SK-N-SH treated with all-trans-retinoic acid at 6 μM for 48 hours (cell line): ENCODE data around the gene ZNF496.

Experiments used
- ATAC-seq: fragments of 200-7000 bp; cut with Tn5 transposase; 3 replicates; pipeline ENCODE4 v1.9.1; 2020; ENCODE audit warnings: mild to moderate bottlenecking, moderate library complexity
- ARNTL ChIP-seq: fragments of 450-650 bp; formaldehyde crosslinking; IDR thresholded peaks from 2 replicates; pipeline ENCODE4 v1.5.0; 2020; ENCODE audit warnings: low read depth, mild to moderate bottlenecking, moderate library complexity, borderline replicate concordance
- BACH2 ChIP-seq: fragments of 250-450 bp; sonication (Bioruptor Pico); IDR thresholded peaks from 2 replicates; pipeline ENCODE4 v1.9.0; 2021; ENCODE audit warnings: mild to moderate bottlenecking, borderline replicate concordance
- CSDC2 ChIP-seq: fragments of 250-450 bp; sonication (Bioruptor Pico); IDR thresholded peaks from 2 replicates; pipeline ENCODE4 v1.5.0; 2020; ENCODE audit warnings: mild to moderate bottlenecking, moderate library complexity
- ESRRG ChIP-seq: fragments of 250-450 bp; sonication (Bioruptor Pico); IDR thresholded peaks from 2 replicates; pipeline ENCODE4 v1.6.1; 2021; ENCODE audit warnings: mild to moderate bottlenecking
- GLIS3 ChIP-seq: fragments of 250-450 bp; sonication (Bioruptor Pico); IDR thresholded peaks from 2 replicates; pipeline ENCODE4 v1.5.0; 2020; ENCODE audit warnings: mild to moderate bottlenecking, moderate library complexity
- ISL1 ChIP-seq: fragments of 250-450 bp; sonication (Bioruptor Pico); IDR thresholded peaks from 2 replicates; pipeline ENCODE4 v2.1.2; 2022; ENCODE audit warnings: mild to moderate bottlenecking, moderate library complexity
- OSR1 ChIP-seq: fragments of 250-450 bp; sonication (Bioruptor Pico); IDR thresholded peaks from 2 replicates; pipeline ENCODE4 v1.8.0; 2022; ENCODE audit warnings: moderate library complexity, mild to moderate bottlenecking, inconsistent platforms
- PPARA ChIP-seq: fragments of 250-450 bp; sonication (Bioruptor Pico); IDR thresholded peaks from 2 replicates; pipeline ENCODE4 v1.5.0; 2020; ENCODE audit warnings: mild to moderate bottlenecking, borderline replicate concordance
- SNAI2 ChIP-seq: fragments of 250-450 bp; sonication (Bioruptor Pico); IDR thresholded peaks from 2 replicates; pipeline ENCODE4 v1.5.0; 2020; ENCODE audit warnings: mild to moderate bottlenecking, moderate library complexity
- TCF4 ChIP-seq: fragments of 250-450 bp; sonication (Bioruptor Pico); IDR thresholded peaks from 2 replicates; pipeline ENCODE4 v1.8.0; 2021; ENCODE audit warnings: mild to moderate bottlenecking, moderate library complexity, borderline replicate concordance
- TOX ChIP-seq: fragments of 250-450 bp; sonication (Bioruptor Pico); IDR thresholded peaks from 2 replicates; pipeline ENCODE4 v1.8.0; 2021; ENCODE audit warnings: mild to moderate bottlenecking, moderate library complexity, borderline replicate concordance
- ZC3H10 ChIP-seq: fragments of 250-450 bp; sonication (Bioruptor Pico); IDR thresholded peaks from 2 replicates; pipeline ENCODE4 v1.5.1; 2021; ENCODE audit warnings: mild to moderate bottlenecking, moderate library complexity
- ZFP3 ChIP-seq: fragments of 250-450 bp; sonication (Bioruptor Pico); IDR thresholded peaks from 2 replicates; pipeline ENCODE4 v1.5.0; 2020; ENCODE audit warnings: mild to moderate bottlenecking, moderate library complexity
- ZFP30 ChIP-seq: fragments of 450-650 bp; formaldehyde crosslinking; IDR thresholded peaks from 2 replicates; pipeline ENCODE4 v1.5.0; 2022; ENCODE audit warnings: mild to moderate bottlenecking, moderate library complexity
- ZNF565 ChIP-seq: fragments of 450-650 bp; formaldehyde crosslinking; conservative IDR thresholded peaks from 2 replicates; pipeline ENCODE4 v1.5.0; 2020; ENCODE audit warnings: low read depth, mild to moderate bottlenecking, moderate library complexity
- ZNF70 ChIP-seq: fragments of 450-650 bp; formaldehyde crosslinking; IDR thresholded peaks from 2 replicates; pipeline ENCODE4 v1.5.0; 2020; ENCODE audit warnings: mild to moderate bottlenecking, moderate library complexity
- ZNF8 ChIP-seq: fragments of 450-650 bp; formaldehyde crosslinking; IDR thresholded peaks from 2 replicates; pipeline ENCODE4 v1.5.0; 2020; ENCODE audit warnings: mild to moderate bottlenecking, moderate library complexity
- TF ChIP-seq, protein P1 (sequence below): fragments of 250-450 bp; sonication (Bioruptor Pico); IDR thresholded peaks from 2 replicates; pipeline ENCODE4 v1.8.0; 2021; ENCODE audit warnings: low read depth, mild to moderate bottlenecking, moderate library complexity, borderline replicate concordance
- TF ChIP-seq, protein P2 (sequence below): fragments of 250-450 bp; sonication (Bioruptor Pico); IDR thresholded peaks from 2 replicates; pipeline ENCODE4 v1.8.0; 2020; ENCODE audit warnings: mild to moderate bottlenecking, moderate library complexity, borderline replicate concordance
- TF ChIP-seq, protein P3 (sequence below): fragments of 250-450 bp; sonication (Bioruptor Pico); IDR thresholded peaks from 2 replicates; pipeline ENCODE4 v1.5.0; 2020; ENCODE audit warnings: mild to moderate bottlenecking, moderate library complexity
- TF ChIP-seq, protein P4 (sequence below): fragments of 250-450 bp; sonication (Bioruptor Pico); IDR thresholded peaks from 2 replicates; pipeline ENCODE4 v1.5.1; 2021; ENCODE audit warnings: mild to moderate bottlenecking, moderate library complexity
- TF ChIP-seq, protein P5 (sequence below): fragments of 250-450 bp; sonication (Bioruptor Pico); IDR thresholded peaks from 2 replicates; pipeline ENCODE4 v1.5.1; 2020; ENCODE audit warnings: low read depth, mild to moderate bottlenecking, moderate library complexity

The ZNF496 gene

DNA sequence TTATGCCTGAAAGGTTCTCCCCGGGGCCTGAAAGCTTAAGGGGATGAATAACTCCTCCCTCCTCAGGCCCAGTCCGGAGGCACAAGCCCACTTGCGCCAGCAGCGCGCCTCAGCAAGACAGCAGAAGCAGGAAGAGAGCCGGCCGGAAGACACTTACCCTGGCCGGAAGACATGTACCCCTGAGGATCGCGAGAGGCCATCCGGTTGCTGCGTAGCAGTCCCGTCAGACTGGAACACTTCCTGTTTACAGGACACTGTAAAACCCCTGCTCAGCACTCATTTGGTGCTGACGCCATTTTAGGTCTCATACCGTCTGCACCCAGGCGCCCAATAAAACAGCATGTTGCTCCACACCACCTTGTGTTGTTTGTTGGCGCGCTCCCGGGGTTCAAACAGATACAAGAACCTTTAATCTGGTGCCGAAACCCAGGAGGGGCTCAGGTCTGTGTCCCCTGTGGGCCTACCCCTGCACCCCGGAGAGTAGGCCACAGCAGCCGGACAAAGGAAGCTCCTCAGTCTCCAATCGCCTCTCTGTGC lies 45.5 kb downstream of the ZNF496 start (continued):
- TF ChIP-seq ZNF565 (CRISPR knock-in tag) = no peak
- no peak for TF ChIP-seq ZC3H10 (CRISPR knock-in tag)
- TF ChIP-seq, protein P1, sequence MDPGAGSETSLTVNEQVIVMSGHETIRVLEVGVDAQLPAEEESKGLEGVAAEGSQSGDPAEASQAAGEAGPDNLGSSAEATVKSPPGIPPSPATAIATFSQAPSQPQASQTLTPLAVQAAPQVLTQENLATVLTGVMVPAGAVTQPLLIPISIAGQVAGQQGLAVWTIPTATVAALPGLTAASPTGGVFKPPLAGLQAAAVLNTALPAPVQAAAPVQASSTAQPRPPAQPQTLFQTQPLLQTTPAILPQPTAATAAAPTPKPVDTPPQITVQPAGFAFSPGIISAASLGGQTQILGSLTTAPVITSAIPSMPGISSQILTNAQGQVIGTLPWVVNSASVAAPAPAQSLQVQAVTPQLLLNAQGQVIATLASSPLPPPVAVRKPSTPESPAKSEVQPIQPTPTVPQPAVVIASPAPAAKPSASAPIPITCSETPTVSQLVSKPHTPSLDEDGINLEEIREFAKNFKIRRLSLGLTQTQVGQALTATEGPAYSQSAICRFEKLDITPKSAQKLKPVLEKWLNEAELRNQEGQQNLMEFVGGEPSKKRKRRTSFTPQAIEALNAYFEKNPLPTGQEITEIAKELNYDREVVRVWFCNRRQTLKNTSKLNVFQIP = no peak

DNA sequence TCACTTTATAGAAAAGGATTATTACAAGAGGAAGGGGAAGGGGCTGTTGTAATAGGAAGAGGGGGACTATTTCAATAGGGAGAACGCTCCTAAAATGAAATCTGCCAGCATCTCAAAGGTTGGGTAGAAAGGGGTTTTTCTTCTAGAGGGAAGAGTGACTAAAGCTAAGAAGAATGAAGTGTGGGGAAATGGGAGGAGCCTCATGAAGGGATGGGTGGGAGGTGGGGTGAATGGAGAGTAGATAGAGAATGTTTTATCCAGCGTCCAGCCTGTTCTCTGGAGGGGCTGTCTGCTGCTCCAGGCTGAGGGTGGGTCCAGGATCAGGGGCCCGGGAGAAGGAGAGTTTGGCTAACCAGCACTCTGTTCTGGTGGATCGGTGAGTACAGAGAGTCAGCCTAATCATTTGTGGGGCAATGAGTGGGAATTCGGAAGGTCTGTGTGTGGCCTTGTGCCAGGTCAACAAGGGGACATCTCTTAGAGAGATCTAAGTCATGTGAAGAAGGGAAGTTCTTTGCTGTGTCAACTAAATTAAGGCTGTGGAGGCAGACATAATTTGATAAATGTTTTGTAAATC lies 50.6 kb downstream of the ZNF496 start:
- TF ChIP-seq ESRRG (CRISPR knock-in tag) (no peak), TOX (no peak), BACH2 (CRISPR knock-in tag) (no peak), SNAI2 (CRISPR knock-in tag) (no peak), ZNF8 (no peak), OSR1 (CRISPR knock-in tag) (no peak), PPARA (no peak), ARNTL (CRISPR knock-in tag) (no peak), ZFP30 (CRISPR knock-in tag) (no peak), ZNF70 (CRISPR knock-in tag) (no peak), CSDC2 (CRISPR knock-in tag) (no peak), ZFP3 (no peak), ISL1 (CRISPR knock-in tag) (no peak)
- TF ChIP-seq, protein P1 = no peak
- TF ChIP-seq, protein P2, sequence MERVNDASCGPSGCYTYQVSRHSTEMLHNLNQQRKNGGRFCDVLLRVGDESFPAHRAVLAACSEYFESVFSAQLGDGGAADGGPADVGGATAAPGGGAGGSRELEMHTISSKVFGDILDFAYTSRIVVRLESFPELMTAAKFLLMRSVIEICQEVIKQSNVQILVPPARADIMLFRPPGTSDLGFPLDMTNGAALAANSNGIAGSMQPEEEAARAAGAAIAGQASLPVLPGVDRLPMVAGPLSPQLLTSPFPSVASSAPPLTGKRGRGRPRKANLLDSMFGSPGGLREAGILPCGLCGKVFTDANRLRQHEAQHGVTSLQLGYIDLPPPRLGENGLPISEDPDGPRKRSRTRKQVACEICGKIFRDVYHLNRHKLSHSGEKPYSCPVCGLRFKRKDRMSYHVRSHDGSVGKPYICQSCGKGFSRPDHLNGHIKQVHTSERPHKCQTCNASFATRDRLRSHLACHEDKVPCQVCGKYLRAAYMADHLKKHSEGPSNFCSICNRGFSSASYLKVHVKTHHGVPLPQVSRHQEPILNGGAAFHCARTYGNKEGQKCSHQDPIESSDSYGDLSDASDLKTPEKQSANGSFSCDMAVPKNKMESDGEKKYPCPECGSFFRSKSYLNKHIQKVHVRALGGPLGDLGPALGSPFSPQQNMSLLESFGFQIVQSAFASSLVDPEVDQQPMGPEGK = no peak
- TF ChIP-seq, protein P3, sequence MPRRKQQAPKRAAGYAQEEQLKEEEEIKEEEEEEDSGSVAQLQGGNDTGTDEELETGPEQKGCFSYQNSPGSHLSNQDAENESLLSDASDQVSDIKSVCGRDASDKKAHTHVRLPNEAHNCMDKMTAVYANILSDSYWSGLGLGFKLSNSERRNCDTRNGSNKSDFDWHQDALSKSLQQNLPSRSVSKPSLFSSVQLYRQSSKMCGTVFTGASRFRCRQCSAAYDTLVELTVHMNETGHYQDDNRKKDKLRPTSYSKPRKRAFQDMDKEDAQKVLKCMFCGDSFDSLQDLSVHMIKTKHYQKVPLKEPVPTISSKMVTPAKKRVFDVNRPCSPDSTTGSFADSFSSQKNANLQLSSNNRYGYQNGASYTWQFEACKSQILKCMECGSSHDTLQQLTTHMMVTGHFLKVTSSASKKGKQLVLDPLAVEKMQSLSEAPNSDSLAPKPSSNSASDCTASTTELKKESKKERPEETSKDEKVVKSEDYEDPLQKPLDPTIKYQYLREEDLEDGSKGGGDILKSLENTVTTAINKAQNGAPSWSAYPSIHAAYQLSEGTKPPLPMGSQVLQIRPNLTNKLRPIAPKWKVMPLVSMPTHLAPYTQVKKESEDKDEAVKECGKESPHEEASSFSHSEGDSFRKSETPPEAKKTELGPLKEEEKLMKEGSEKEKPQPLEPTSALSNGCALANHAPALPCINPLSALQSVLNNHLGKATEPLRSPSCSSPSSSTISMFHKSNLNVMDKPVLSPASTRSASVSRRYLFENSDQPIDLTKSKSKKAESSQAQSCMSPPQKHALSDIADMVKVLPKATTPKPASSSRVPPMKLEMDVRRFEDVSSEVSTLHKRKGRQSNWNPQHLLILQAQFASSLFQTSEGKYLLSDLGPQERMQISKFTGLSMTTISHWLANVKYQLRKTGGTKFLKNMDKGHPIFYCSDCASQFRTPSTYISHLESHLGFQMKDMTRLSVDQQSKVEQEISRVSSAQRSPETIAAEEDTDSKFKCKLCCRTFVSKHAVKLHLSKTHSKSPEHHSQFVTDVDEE = no peak
- ATAC-seq = peak; percentile 67

DNA sequence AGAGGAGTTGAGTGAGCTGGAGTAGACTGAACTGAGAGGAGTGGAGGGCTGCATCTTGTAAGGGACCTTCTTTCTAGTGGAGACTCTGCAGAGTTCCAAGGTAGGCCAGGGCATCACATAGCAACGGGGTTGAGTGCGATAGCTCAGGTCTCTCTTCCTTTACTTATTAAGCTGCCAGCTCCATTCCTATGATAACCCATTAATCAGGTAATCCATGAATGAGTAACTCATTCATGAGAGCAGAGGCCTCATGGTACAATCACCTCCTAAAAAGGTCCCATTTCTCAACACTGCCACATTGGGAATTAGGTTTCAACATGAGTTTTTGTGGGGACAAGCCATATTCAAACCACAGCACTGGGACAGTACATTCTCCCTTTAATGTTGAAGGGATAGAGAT lies 54.5 kb downstream of the ZNF496 start:
- no peak for TF ChIP-seq ARNTL (CRISPR knock-in tag)
- TF ChIP-seq OSR1 (CRISPR knock-in tag) = no peak
- TF ChIP-seq, protein P4, sequence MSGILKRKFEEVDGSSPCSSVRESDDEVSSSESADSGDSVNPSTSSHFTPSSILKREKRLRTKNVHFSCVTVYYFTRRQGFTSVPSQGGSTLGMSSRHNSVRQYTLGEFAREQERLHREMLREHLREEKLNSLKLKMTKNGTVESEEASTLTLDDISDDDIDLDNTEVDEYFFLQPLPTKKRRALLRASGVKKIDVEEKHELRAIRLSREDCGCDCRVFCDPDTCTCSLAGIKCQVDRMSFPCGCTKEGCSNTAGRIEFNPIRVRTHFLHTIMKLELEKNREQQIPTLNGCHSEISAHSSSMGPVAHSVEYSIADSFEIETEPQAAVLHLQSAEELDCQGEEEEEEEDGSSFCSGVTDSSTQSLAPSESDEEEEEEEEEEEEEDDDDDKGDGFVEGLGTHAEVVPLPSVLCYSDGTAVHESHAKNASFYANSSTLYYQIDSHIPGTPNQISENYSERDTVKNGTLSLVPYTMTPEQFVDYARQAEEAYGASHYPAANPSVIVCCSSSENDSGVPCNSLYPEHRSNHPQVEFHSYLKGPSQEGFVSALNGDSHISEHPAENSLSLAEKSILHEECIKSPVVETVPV (CRISPR knock-in tag) = no peak
- TF ChIP-seq, all 23 proteins: peak for 0
- no peak for ATAC-seq

DNA sequence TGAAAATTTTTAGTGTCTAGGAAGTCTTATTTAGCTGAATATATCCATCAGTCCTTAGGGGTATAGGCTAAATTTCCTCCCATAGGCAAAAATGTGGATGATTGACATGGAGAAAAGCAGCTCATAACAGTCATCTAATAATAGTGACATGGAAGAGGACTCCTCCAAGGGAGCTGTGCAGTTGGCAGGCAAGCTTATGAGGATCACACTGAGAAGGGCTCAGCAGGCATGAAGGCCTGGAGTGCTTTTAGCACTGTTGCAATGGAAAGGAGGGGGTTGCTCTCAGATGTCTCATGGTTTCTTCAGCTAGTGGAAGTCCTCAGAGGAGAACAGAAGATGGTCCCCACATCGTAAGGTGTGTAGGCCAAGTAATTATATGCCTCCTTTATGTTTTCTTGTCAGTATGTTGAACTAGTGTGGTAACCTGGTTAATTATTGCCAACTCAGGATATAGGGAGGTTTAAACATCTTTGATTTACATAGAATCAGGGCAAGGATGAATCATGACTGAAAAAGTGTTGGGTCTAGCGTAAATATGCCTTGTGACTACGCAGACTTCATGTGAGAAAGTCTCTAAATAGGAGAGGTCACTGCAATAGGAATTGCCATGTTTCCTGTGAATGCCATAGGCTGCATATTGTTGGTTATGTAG lies 56.9 kb downstream of the ZNF496 start:
- ATAC-seq = no peak
- TF ChIP-seq ZFP30 (CRISPR knock-in tag) (no peak), OSR1 (CRISPR knock-in tag) (no peak), ZNF8 (no peak), PPARA (no peak), ESRRG (CRISPR knock-in tag) (no peak), ZFP3 (no peak), ZNF70 (CRISPR knock-in tag) (no peak), ARNTL (CRISPR knock-in tag) (no peak), ISL1 (CRISPR knock-in tag) (no peak), ZNF565 (CRISPR knock-in tag) (no peak), GLIS3 (no peak), TCF4 (CRISPR knock-in tag) (no peak), ZC3H10 (CRISPR knock-in tag) (no peak), BACH2 (CRISPR knock-in tag) (no peak)
- TF ChIP-seq, protein P1 = no peak
- TF ChIP-seq, protein P5, sequence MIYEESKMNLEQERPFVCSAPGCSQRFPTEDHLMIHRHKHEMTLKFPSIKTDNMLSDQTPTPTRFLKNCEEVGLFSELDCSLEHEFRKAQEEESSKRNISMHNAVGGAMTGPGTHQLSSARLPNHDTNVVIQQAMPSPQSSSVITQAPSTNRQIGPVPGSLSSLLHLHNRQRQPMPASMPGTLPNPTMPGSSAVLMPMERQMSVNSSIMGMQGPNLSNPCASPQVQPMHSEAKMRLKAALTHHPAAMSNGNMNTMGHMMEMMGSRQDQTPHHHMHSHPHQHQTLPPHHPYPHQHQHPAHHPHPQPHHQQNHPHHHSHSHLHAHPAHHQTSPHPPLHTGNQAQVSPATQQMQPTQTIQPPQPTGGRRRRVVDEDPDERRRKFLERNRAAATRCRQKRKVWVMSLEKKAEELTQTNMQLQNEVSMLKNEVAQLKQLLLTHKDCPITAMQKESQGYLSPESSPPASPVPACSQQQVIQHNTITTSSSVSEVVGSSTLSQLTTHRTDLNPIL (CRISPR knock-in tag) = no peak
